Left lobe of liver (tissue), 2 donors: ENCODE data around the gene ANKRD44. TPM values are rescaled to one million over a fixed set of nuclear protein-coding genes. Genes with fewer than 3 reads are reported as not detected.
"Not testable (repeated sequence)": the region's sequence is repeated elsewhere in the genome, so short reads cannot be mapped to it uniquely, and the experiment has no call there.

Experiments used
- ATAC-seq: fragments of 200-7000 bp; cut with Tn5 transposase; one replicate; pipeline ENCODE4 v1.9.1; 2020; ENCODE audit warnings: mild to moderate bottlenecking, moderate library complexity
- DNase-seq: peaks from one replicate; pipeline ENCODE4 v3.0.0-alpha.2; 2020; ENCODE audit warnings: low spot score
- total RNA-seq: library from RNA; stranded (reverse); gene quantifications from one replicate; pipeline ENCODE4 v1.2.1, GENCODE V29; 2021
- donor health status: DM: no; HTN: no; CAD: no; lungs with moderate emphysema.
- donor health status: DM: no; HTN: yes; CAD: no.

Gene ANKRD44
- total RNA-seq, 1 donor from 2014 or later, result 7.9 TPM

DNA sequence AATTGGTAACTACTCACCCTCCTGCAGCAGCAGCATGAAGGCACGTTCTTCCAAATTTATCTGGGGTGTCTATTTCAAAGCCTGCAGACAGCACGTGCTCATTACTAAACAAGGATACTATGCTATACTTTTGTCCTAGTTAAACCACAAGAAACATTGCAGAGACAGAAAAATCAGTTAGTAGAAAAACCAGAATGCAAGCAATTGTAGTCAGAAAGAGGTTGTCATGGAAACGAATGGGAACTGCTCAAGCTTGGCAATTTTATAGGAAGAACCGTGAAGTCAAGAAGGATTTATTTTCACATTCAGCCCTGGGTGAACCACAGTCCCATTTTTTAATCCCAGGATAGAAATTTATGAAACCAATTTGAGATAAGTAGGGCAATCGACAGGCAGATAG lies 221.9 kb downstream of the ANKRD44 start:
- no peak for ATAC-seq
- DNase-seq, result no peak

DNA sequence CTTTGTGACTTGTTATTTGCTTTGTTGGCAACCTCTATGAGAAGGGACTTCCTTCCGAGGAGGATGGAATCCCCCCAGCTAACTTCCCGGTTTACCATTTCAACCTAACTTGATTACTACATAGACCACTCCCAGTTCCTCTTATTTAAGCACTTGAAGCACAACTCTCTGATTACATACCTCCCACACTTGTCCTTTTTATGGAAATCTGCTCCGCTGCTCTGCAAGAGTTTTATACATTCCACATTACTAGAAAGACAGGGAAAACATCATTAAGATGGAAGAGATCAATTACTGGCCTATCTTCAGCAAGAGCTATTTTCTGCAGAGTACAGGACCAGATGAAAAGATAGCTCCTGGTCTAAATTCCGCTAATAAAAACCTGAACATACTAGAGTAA lies 224.1 kb downstream of the ANKRD44 start:
- no peak for ATAC-seq

DNA sequence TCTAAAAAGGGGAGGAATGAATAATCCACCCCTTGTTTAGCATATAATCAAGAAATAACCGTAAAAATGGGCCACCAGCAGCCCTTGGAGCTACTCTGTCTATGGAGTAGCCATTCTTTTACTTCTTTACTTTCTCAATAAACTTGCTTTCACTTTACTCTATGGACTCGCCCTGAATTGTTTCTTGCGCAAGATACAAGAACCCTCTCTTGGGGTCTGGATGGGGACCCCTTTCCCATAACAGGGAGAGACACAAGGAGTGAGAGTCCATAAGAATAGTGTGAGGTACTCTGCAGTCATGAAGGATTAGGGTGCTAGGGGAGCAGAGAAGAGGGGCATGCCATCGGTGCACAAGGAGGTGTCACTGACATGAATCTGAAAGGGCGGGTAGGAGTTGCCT lies 224.9 kb downstream of the ANKRD44 start:
- no peak for ATAC-seq
- DNase-seq, result no peak

More for the DNA sequence above, 224.1 kb downstream of the ANKRD44 start:
- DNase-seq, result no peak

GRCh38 chr2:197081294-197081693 lies 229.3 kb downstream of the ANKRD44 start:
- ATAC-seq (no peak), DNase-seq (no peak)

- DNase-seq (no peak), ATAC-seq (no peak)
Measured at GRCh38 chr2:197080578-197081216, 229.9 kb downstream of the ANKRD44 start.

- DNase-seq (no peak), ATAC-seq (no peak)
Measured at GRCh38 chr2:197079832-197080555, 230.6 kb downstream of the ANKRD44 start.

DNA sequence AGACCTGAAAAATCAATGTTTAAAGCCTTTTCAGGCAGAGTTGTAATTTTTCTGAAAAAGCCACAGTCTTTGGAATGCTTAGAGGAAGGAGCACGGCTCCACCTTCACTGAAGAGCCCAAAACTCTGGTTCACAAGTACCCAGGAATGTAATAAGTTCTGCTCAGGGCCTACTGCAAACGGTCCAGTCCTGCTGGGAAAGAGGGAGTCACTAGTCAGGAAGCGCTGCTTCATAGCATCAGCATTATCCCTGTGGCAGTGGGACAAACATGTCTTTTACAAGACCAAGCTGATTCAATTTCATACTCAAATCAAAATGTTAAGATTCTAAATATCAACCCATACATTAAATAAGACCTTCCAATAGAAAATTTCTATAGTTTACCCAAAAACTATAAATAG lies 231.2 kb downstream of the ANKRD44 start:
- DNase-seq (no peak), ATAC-seq (no peak)

- DNase-seq, result no peak
- ATAC-seq, result no peak
Measured at GRCh38 chr2:197078535-197078934, 232.0 kb downstream of the ANKRD44 start.

GRCh38 chr2:197077336-197077735 lies 233.2 kb downstream of the ANKRD44 start:
- DNase-seq (no peak), ATAC-seq (no peak)

- DNase-seq (no peak), ATAC-seq (no peak)
Measured at GRCh38 chr2:197076652-197077051, 233.9 kb downstream of the ANKRD44 start.

- DNase-seq (no peak), ATAC-seq (no peak)
Measured at GRCh38 chr2:197075754-197076337, 234.7 kb downstream of the ANKRD44 start.

- ATAC-seq, result no peak
- no peak for DNase-seq
Measured at GRCh38 chr2:197075281-197075680, 235.3 kb downstream of the ANKRD44 start.

GRCh38 chr2:197073701-197074433 lies 236.7 kb downstream of the ANKRD44 start:
- DNase-seq (peak; percentile 67), ATAC-seq (peak; percentile 70)

- DNase-seq, result no peak
- ATAC-seq, result peak; percentile 90
Measured at GRCh38 chr2:197073270-197073669, 237.3 kb downstream of the ANKRD44 start.

- ATAC-seq (no peak), DNase-seq (no peak)
Measured at GRCh38 chr2:197072533-197072932, 238.0 kb downstream of the ANKRD44 start.

DNA sequence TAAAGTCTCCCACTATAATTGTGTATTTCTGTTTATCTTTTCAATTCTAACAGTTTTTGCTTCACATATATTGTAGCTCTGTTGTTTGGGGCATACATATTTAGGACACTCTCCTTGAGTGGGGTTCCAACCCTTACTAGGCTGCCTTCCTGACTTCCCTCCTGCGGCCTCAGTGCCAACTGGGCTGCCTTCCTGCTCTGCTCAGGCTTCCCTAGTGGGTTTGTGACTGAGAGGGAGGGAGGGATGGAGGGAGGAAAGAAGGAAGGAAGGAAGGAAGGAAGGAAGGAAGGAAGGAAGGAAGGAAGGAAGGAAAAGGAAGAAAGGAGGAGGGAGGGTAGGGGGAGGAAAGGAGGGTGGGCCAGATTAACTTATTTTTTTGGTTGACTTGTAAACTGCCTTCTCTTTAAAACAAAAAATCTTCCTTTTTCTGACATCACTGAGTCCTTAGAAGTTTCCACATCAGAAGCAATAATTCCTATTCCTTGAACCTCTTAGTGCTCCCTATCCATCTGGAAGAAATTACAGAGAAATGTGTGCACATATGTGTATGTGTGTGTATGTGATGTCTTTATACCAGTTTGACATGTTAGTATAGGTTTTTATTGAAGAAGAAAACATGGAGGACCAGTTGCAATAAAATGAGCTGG lies 238.7 kb downstream of the ANKRD44 start:
- DNase-seq (no peak), ATAC-seq (no peak)

DNA sequence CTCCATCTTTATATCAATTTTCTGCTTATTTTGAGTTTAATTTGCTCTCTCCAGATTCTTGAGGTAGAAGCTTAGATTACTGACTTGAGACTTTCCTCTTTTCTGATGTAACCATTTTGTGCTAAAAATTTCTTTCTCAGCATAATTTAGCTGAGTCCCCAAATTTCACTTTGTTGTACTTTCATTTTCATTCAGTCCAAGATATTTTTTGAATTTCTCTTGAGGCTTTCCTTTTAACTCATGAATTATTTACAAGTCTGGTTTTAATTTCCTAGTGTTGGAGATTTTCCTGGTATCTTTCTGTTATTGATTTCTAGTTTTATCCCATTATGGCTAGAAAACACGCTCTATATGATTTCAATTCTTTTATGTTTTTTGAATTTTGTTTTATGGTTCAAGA lies 239.4 kb downstream of the ANKRD44 start:
- ATAC-seq, result no peak
- DNase-seq, result no peak

DNA sequence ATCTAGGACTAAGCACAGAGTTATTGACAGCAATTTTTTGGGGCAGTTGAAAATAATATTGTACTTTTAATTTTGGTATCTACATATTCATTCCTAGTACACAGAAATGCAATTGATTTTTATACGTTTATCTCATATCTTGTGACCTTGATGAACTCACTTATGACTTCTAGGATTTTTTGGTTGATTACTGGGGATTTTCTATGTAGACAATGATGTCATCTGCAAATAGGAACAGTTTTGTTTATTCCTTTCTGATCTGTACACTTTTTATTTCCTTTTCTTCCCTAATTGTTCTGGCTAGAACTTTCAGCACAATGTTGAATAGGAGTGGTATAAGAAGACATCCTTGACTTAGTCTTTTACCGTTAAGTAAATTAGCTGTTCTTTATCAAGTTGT lies 240.6 kb downstream of the ANKRD44 start:
- DNase-seq (no peak), ATAC-seq (no peak)

DNA sequence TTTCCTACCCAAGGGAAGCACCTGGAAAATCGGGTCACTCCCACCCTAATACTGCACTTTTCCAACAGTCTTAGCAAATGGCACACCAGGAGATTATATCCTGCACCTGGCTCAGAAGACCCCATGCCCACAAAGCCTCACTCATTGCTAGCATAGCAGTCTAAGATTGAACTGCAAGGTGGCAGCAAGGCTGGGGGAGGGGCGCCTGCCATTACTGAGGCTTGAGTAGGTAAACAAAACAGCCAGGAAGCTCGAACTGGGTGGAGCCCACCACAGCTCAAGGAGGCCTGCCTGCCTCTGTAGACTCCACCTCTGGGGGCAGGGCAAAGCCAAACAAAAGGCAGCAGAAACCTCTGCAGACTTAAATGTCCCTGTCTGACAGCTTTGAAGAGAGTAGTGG lies 248.0 kb downstream of the ANKRD44 start:
- DNase-seq, ATAC-seq: not testable (repeated sequence)

DNA sequence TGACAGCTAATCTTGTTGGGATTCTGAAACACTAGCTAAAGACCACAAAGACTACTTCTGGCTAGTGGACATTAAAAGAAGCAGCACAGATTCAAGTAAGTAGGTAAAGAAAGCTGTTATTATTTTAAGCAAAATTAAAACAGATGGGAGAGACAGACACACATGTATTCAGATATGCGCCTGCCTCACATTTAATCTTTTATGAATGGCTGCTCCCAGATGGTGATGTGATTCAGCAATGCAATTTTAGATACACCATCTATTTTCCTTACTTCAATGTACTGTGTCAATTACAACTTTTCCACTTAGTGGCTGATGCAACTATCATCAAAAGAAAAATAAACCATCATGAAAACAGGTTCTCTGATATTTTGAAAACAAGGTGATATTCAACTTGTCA lies 251.1 kb downstream of the ANKRD44 start:
- no peak for DNase-seq

GRCh38 chr2:197058777-197059300 lies 251.7 kb downstream of the ANKRD44 start:
- ATAC-seq, result no peak
- DNase-seq, result no peak

More for the DNA sequence above, 251.1 kb downstream of the ANKRD44 start:
- ATAC-seq, result no peak
